Mucosa of descending colon (tissue), 3 donors: ENCODE results near the gene TRIM37. TPM values are rescaled to one million over a fixed set of nuclear protein-coding genes. Genes with fewer than 3 reads are reported as not detected.

Source experiments
- ATAC-seq: fragments of 200-7000 bp; cut with Tn5 transposase; one replicate; pipeline ENCODE4 v1.9.1; 2020; ENCODE audit warnings: mild to moderate bottlenecking, moderate library complexity
- DNase-seq, 3 donors: peaks; one replicate each; pipeline ENCODE4 v3.0.0-alpha.2; 2020
- H3K36me3 ChIP-seq: fragments of 200-600 bp; one replicate; pipeline ENCODE4 v1.8.0; 2021; ENCODE audit warnings: low read depth, mild to moderate bottlenecking
- H3K4me1 ChIP-seq: fragments of 200-600 bp; one replicate; pipeline ENCODE4 v1.8.0; 2021; ENCODE audit warnings: low read depth, mild to moderate bottlenecking
- H3K4me3 ChIP-seq: fragments of 200-600 bp; one replicate; pipeline ENCODE4 v1.8.0; 2021; ENCODE audit warnings: mild to moderate bottlenecking
- H3K9me3 ChIP-seq: fragments of 200-600 bp; one replicate; pipeline ENCODE4 v1.8.0; 2021; ENCODE audit warnings: mild to moderate bottlenecking
- intact Hi-C, 2 donors: fragments of 100-400 bp; cut with DNase I in 1 of 2; cut with micrococcal nuclease in 1 of 2; formaldehyde crosslinking; loops; one replicate each; pipeline versions ENCODE4 v1.11.0 to v1.11.1; 2022; cut with DNase I, micrococcal nuclease
- long read RNA-seq, 2 donors: library from polyadenylated mRNA; unstranded; transcript quantifications; one replicate each; pipeline ENCODE4 v2.0.0, GENCODE V29; 2019 to 2021
- total RNA-seq, 3 donors: library from RNA; stranded (reverse); fragmentation: NEBNext Ultra II Directional in 2 of 3; extraction: Animal tissue kit (Norgen Biotek cat#: 25700) in 2 of 3; gene quantifications; one replicate each; pipeline versions ENCODE4 v1.2.1 to v1.2.4, GENCODE V29; 2021 to 2023
- TF ChIP-seq, protein P1 (sequence below): fragments of 200-600 bp; IDR thresholded peaks from one replicate; pipeline ENCODE4 v1.8.0; 2022; ENCODE audit warnings: antibody characterized with exemption, mild to moderate bottlenecking
- donor health status: DM: no; HTN: no; CAD: no; lungs with moderate emphysema.
- donor health status: DM: no; HTN: no; CAD: no.
- donor health status: DM: no; HTN: yes; CAD: no.

Gene TRIM37, protein sequence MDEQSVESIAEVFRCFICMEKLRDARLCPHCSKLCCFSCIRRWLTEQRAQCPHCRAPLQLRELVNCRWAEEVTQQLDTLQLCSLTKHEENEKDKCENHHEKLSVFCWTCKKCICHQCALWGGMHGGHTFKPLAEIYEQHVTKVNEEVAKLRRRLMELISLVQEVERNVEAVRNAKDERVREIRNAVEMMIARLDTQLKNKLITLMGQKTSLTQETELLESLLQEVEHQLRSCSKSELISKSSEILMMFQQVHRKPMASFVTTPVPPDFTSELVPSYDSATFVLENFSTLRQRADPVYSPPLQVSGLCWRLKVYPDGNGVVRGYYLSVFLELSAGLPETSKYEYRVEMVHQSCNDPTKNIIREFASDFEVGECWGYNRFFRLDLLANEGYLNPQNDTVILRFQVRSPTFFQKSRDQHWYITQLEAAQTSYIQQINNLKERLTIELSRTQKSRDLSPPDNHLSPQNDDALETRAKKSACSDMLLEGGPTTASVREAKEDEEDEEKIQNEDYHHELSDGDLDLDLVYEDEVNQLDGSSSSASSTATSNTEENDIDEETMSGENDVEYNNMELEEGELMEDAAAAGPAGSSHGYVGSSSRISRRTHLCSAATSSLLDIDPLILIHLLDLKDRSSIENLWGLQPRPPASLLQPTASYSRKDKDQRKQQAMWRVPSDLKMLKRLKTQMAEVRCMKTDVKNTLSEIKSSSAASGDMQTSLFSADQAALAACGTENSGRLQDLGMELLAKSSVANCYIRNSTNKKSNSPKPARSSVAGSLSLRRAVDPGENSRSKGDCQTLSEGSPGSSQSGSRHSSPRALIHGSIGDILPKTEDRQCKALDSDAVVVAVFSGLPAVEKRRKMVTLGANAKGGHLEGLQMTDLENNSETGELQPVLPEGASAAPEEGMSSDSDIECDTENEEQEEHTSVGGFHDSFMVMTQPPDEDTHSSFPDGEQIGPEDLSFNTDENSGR
- total RNA-seq, result 10 to 100 TPM; 11.4 to 24.6 (median 14.5) TPM
- long read RNA-seq, donor 1, full-length matches to known transcripts, result 16 of 32 reads
- long read RNA-seq, donor 1, partial matches to known transcripts, result 3 of 32 reads
- long read RNA-seq, donor 1, other reads (novel, unspliced or antisense), result 13 of 32 reads
- long read RNA-seq, donor 2, partial matches to known transcripts, result 7 of 13 reads
- long read RNA-seq, donor 2, other reads (novel, unspliced or antisense), result 2 of 13 reads

DNA sequence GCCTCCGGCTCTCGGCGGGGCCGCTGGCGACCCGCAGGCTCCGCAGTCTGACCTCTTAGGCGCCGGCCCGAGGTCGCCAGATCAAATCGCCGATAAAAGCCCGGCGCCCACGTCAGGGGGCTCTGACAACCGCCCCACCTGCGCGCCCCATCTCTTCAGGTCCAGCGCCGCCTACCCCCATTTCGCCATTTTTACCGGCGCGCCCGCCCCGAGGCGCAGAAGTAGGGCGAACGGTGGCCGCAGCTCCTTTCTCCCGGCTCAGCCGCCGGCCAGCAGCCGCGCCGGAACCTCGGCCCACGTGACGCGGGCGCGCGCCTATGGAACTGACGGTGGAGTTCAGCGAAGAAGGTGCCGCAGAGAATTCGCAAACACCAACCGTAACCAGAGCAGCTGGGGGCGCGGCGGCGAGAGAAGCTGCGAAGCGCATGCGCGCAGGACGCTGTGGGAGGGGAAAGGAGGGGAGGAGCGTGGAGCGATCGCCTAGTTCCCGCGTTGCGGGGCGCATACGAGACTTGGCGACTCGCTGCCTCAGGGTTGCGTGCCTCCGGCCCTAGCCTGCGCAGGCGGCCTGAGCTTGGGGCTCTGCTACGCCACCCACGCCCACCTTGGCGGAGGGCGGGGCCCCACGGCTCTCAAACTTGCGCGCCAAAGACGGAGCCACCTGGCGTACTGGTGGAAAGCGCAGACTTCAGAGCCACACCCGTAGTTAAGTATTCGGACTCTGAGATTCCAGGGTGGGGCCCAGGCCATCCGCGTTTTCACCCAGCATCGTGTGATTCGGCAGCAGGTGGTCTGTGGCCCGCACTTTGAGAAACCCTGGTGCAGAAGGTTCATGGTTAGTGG lies at the start of gene TRIM37:
TSS of gene TRIM37 (minus strand) at position 418 of the 843 bp plus-strand sequence. CDS start 419 bp downstream, outside the sequence.
- ATAC-seq, result peak; percentile 97
- peak within 1 kb of the TSS; percentile 81 for H3K4me3 ChIP-seq
- H3K4me1 ChIP-seq, result peaks cover 9% of the 10 kb centered on the region
- no peaks in the 10 kb centered on the region for H3K9me3 ChIP-seq
- TF ChIP-seq, protein P1, sequence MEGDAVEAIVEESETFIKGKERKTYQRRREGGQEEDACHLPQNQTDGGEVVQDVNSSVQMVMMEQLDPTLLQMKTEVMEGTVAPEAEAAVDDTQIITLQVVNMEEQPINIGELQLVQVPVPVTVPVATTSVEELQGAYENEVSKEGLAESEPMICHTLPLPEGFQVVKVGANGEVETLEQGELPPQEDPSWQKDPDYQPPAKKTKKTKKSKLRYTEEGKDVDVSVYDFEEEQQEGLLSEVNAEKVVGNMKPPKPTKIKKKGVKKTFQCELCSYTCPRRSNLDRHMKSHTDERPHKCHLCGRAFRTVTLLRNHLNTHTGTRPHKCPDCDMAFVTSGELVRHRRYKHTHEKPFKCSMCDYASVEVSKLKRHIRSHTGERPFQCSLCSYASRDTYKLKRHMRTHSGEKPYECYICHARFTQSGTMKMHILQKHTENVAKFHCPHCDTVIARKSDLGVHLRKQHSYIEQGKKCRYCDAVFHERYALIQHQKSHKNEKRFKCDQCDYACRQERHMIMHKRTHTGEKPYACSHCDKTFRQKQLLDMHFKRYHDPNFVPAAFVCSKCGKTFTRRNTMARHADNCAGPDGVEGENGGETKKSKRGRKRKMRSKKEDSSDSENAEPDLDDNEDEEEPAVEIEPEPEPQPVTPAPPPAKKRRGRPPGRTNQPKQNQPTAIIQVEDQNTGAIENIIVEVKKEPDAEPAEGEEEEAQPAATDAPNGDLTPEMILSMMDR, result peak; percentile 17
- intact Hi-C loops, result no loop called here
- no peaks in the 10 kb centered on the region for H3K36me3 ChIP-seq
- DNase-seq, result peak; percentile 97 to 100 (median 99)

DNA sequence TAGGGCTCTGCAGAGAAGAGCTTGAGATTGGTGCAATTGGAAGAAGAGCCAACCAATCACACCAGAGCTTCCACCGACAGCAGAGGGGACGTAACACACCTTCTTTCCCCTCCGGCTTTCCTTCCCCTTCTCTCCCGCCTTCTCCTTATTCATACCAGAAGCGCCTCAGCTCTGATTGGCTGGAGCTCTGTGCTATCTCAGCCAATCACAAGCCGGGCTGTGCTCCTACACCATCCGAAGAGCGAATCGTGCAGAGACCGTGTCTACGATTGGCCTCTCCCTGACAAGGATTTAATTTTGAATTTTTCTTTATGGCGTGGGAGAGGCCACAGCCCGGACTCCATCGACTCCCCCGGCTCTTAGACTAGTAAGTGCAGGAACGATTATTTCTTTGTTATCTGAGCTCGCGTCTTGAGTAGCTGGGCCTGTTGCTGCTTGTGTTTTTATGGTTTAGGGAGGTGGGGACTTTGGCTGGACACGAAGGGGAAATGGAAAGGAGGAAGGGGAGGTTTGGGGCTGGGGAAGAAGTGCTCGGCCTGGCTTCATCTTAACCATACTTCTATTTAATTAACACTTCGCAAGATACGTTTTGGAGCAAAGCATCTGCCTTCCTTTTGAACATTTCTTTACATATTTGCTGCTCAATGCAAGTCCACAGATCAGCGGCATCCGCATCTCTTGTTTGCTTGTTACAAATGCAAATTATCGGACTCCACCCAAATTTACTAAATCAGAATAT lies 48.9 kb upstream of the TRIM37 start, which contains the start of gene PRR11:
TSS of gene PRR11 (plus strand) at position 308 of the 739 bp plus-strand sequence. CDS start 14,007 bp downstream, outside the sequence.
- ATAC-seq (peak; percentile 92), DNase-seq (peak; percentile 91 to 97 (median 94))
- Histone ChIP-seq H3K4me3 (peak within 1 kb of the TSS; percentile 40), H3K9me3 (no peaks in the 10 kb centered on the region), H3K4me1 (peaks cover 9% of the 10 kb centered on the region), H3K36me3 (peaks cover 6% of the 10 kb centered on the region)
- intact Hi-C loops, result no loop called here
- TF ChIP-seq, protein P1, result no peak

DNA sequence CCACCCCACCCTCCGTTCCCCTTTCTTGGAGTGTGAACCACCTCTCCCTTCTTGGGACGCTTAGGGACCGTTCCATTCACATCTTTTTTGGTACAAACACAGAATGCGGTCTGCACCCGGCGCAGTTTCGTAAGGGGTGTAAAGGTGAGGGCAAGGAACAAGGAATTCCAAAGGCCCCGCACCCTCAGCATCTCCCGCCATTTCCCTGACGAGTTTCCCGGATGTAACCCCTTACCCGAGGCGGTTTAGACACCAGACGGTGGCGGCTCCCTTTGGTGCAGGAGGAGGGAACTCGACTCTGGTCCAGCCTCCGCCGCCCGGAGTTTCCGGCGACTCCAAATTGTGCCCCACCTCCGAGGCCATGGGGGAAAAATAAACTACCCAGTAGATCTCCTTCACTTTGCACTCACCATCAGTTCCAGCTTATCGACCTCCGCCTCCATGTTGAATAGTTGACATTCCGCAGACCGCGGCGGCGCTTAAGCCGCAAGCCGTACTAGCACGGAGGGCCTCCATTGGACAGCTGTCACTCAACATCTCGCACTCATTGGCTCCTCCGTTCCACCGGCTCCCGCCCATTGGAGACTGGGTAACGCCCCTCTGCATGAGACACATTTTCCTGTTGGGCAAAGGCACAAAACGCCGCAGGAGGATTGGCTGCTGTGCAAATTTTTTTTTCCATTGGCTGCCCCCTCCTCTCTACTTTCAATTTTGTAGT lies 48.2 kb upstream of the TRIM37 start, which contains the start of gene SKA2:
TSS of gene SKA2 (minus strand) at position 466 of the 718 bp plus-strand sequence. CDS start at position 443, 23 bp downstream.
- Histone ChIP-seq H3K9me3 (no peaks in the 10 kb centered on the region), H3K36me3 (peaks cover 6% of the 10 kb centered on the region), H3K4me3 (peak within 1 kb of the TSS; percentile 40), H3K4me1 (peaks cover 9% of the 10 kb centered on the region)
- ATAC-seq (peak; percentile 94), DNase-seq (peak; percentile 95 to 97 (median 95))
- TF ChIP-seq, protein P1, result no peak
- intact Hi-C loops, result no loop called here

DNA sequence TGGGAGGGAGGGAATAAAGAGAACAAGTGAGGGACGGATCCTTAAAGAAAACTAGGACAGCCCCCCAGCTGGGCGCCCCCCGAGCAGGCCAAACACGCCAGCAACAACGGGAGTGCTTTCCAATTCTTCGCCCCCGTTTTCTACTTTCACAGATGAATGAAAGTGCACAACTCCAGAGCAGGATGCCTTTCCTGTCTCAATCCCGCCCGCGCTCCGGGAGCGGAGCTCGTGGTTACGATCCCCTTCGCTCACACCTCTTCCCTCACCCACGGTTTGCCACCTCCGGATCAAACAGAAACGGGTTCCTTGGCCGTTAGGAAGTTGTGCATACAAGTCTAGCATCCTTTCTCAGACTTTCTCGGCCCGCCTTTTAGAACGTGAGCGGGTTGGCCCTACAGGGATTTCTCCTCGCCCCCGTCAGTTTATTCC lies 47.6 kb upstream of the TRIM37 start:
- Histone ChIP-seq H3K9me3 (no peaks in the 10 kb centered on the region), H3K4me3 (peak overlapping the region; percentile 40), H3K4me1 (peaks cover 9% of the 10 kb centered on the region), H3K36me3 (peaks cover 6% of the 10 kb centered on the region)
- DNase-seq (peak; percentile 45 to 67 (median 66)), ATAC-seq (peak; percentile 2)
- TF ChIP-seq, protein P1, result no peak
- intact Hi-C loops, result no loop called here
